Neuron (in vitro differentiated cells): ENCODE results near the gene MARF1.
"Not testable (repeated sequence)": the region's sequence is repeated elsewhere in the genome, so short reads cannot be mapped to it uniquely, and the experiment has no call there.

Experiments
- H2AFZ ChIP-seq: one replicate; pipeline ENCODE4 v1.6.1; 2013; ENCODE audit warnings: low read depth, mild to moderate bottlenecking, inconsistent platforms, low read length, moderate library complexity
- H3K27me3 ChIP-seq: one replicate; pipeline ENCODE4 v1.6.1; 2013; ENCODE audit warnings: low read length; ENCODE audit not compliant: insufficient read depth
- H3K36me3 ChIP-seq: one replicate; pipeline ENCODE4 v1.6.1; 2013; ENCODE audit warnings: low read length; ENCODE audit not compliant: insufficient read depth
- H3K4me1 ChIP-seq: one replicate; pipeline ENCODE4 v1.6.1; 2013; ENCODE audit warnings: low read length; ENCODE audit not compliant: insufficient read depth
- H3K4me3 ChIP-seq: 2 replicates; pipeline ENCODE4 v1.5.1; 2013; ENCODE audit warnings: mild to moderate bottlenecking, low read length, moderate library complexity
- H3K9me3 ChIP-seq: one replicate; pipeline ENCODE4 v1.6.1; 2013; ENCODE audit warnings: low read length

The MARF1 gene

GRCh38 chr16:15643048-15643945 is at the start of gene MARF1:
Gene MARF1 (minus strand): TSS chr16:15643154. CDS start chr16:15639233, 3,921 bp downstream.
- Histone ChIP-seq H3K4me1 (peaks cover 19% of the 10 kb centered on the region), H3K27me3 (no peaks in the 10 kb centered on the region), H2AFZ (peak within 1 kb of the TSS; percentile 85), H3K4me3 (peak within 1 kb of the TSS; percentile 95), H3K36me3 (peaks cover 8% of the 10 kb centered on the region), H3K9me3 (no peaks in the 10 kb centered on the region)

GRCh38 chr16:15692508-15692907 is 49.6 kb upstream of the MARF1 start:
- not testable (repeated sequence) for H3K9me3 ChIP-seq
- peaks cover 56% of the 10 kb centered on the region for H3K36me3 ChIP-seq

GRCh38 chr16:15691046-15691445 is 48.1 kb upstream of the MARF1 start:
- Histone ChIP-seq H3K9me3 (no peaks in the 10 kb centered on the region), H3K4me3 (no peak overlapping the region), H2AFZ (no peak overlapping the region), H3K36me3 (peaks cover 50% of the 10 kb centered on the region), H3K27me3 (no peaks in the 10 kb centered on the region), H3K4me1 (no peaks in the 10 kb centered on the region)

More at GRCh38 chr16:15692508-15692907, 49.6 kb upstream of the MARF1 start:
- H2AFZ ChIP-seq, H3K27me3 ChIP-seq, H3K4me1 ChIP-seq, H3K4me3 ChIP-seq: not testable (repeated sequence)

GRCh38 chr16:15690296-15690695 is 47.3 kb upstream of the MARF1 start:
- H2AFZ ChIP-seq, result no peak overlapping the region
- H3K36me3 ChIP-seq, result peaks cover 50% of the 10 kb centered on the region
- no peak overlapping the region for H3K4me3 ChIP-seq
- H3K4me1 ChIP-seq, result no peaks in the 10 kb centered on the region
- no peaks in the 10 kb centered on the region for H3K9me3 ChIP-seq
- no peaks in the 10 kb centered on the region for H3K27me3 ChIP-seq

GRCh38 chr16:15689290-15689689 is 46.3 kb upstream of the MARF1 start:
- no peaks in the 10 kb centered on the region for H3K4me1 ChIP-seq
- H3K36me3 ChIP-seq, result peaks cover 52% of the 10 kb centered on the region
- H3K27me3 ChIP-seq, result no peaks in the 10 kb centered on the region
- no peaks in the 10 kb centered on the region for H3K9me3 ChIP-seq
- H2AFZ ChIP-seq, result no peak overlapping the region
- H3K4me3 ChIP-seq, result no peak overlapping the region

GRCh38 chr16:15686287-15686686 is 43.3 kb upstream of the MARF1 start:
- Histone ChIP-seq H3K36me3 (peaks cover 41% of the 10 kb centered on the region), H3K27me3 (no peaks in the 10 kb centered on the region), H3K4me1 (no peaks in the 10 kb centered on the region), H3K9me3 (no peaks in the 10 kb centered on the region), H2AFZ (no peak overlapping the region), H3K4me3 (no peak overlapping the region)

GRCh38 chr16:15682105-15682570 is 39.2 kb upstream of the MARF1 start:
- Histone ChIP-seq H3K27me3 (no peaks in the 10 kb centered on the region), H3K4me1 (no peaks in the 10 kb centered on the region), H3K9me3 (no peaks in the 10 kb centered on the region), H3K36me3 (peaks cover 44% of the 10 kb centered on the region), H2AFZ (no peak overlapping the region), H3K4me3 (no peak overlapping the region)

- Histone ChIP-seq H3K4me3 (no peak overlapping the region), H2AFZ (no peak overlapping the region), H3K4me1 (no peaks in the 10 kb centered on the region), H3K36me3 (peaks cover 36% of the 10 kb centered on the region), H3K9me3 (no peaks in the 10 kb centered on the region), H3K27me3 (no peaks in the 10 kb centered on the region)
Observed at GRCh38 chr16:15677447-15677846, 34.5 kb upstream of the MARF1 start.

GRCh38 chr16:15676506-15676905 is 33.6 kb upstream of the MARF1 start:
- no peak overlapping the region for H3K4me3 ChIP-seq
- no peak overlapping the region for H2AFZ ChIP-seq
- no peaks in the 10 kb centered on the region for H3K4me1 ChIP-seq
- H3K27me3 ChIP-seq, result no peaks in the 10 kb centered on the region
- no peaks in the 10 kb centered on the region for H3K9me3 ChIP-seq
- H3K36me3 ChIP-seq, result peaks cover 36% of the 10 kb centered on the region

GRCh38 chr16:15674571-15674970 is 31.6 kb upstream of the MARF1 start:
- H3K4me3 ChIP-seq, result no peak overlapping the region
- no peaks in the 10 kb centered on the region for H3K27me3 ChIP-seq
- H2AFZ ChIP-seq, result no peak overlapping the region
- H3K4me1 ChIP-seq, result no peaks in the 10 kb centered on the region
- peaks cover 40% of the 10 kb centered on the region for H3K36me3 ChIP-seq
- H3K9me3 ChIP-seq, result no peaks in the 10 kb centered on the region

- no peak overlapping the region for H3K4me3 ChIP-seq
- H2AFZ ChIP-seq, result no peak overlapping the region
- no peaks in the 10 kb centered on the region for H3K4me1 ChIP-seq
- H3K27me3 ChIP-seq, result no peaks in the 10 kb centered on the region
- H3K9me3 ChIP-seq, result no peaks in the 10 kb centered on the region
- H3K36me3 ChIP-seq, result peaks cover 37% of the 10 kb centered on the region
Observed at GRCh38 chr16:15672514-15673167, 29.7 kb upstream of the MARF1 start.

GRCh38 chr16:15672127-15672513 is 29.2 kb upstream of the MARF1 start:
- H3K36me3 ChIP-seq, result peaks cover 38% of the 10 kb centered on the region
- H3K27me3 ChIP-seq, H3K9me3 ChIP-seq, H3K4me1 ChIP-seq, H3K4me3 ChIP-seq, H2AFZ ChIP-seq: not testable (repeated sequence)

GRCh38 chr16:15671530-15672117 is 28.7 kb upstream of the MARF1 start:
- Histone ChIP-seq H3K4me3 (no peak overlapping the region), H3K9me3 (no peaks in the 10 kb centered on the region), H2AFZ (no peak overlapping the region), H3K27me3 (no peaks in the 10 kb centered on the region), H3K4me1 (no peaks in the 10 kb centered on the region), H3K36me3 (peaks cover 41% of the 10 kb centered on the region)
